Fibroblast of skin of abdomen (primary cell): Measurements from ENCODE around the gene EIF6.
"Not testable (repeated sequence)": the region's sequence is repeated elsewhere in the genome, so short reads cannot be mapped to it uniquely, and the experiment has no call there.

Experiments
- DNase-seq: peaks from one replicate; pipeline ENCODE4 v3.0.0-alpha.2; 2013

EIF6 gene

DNA sequence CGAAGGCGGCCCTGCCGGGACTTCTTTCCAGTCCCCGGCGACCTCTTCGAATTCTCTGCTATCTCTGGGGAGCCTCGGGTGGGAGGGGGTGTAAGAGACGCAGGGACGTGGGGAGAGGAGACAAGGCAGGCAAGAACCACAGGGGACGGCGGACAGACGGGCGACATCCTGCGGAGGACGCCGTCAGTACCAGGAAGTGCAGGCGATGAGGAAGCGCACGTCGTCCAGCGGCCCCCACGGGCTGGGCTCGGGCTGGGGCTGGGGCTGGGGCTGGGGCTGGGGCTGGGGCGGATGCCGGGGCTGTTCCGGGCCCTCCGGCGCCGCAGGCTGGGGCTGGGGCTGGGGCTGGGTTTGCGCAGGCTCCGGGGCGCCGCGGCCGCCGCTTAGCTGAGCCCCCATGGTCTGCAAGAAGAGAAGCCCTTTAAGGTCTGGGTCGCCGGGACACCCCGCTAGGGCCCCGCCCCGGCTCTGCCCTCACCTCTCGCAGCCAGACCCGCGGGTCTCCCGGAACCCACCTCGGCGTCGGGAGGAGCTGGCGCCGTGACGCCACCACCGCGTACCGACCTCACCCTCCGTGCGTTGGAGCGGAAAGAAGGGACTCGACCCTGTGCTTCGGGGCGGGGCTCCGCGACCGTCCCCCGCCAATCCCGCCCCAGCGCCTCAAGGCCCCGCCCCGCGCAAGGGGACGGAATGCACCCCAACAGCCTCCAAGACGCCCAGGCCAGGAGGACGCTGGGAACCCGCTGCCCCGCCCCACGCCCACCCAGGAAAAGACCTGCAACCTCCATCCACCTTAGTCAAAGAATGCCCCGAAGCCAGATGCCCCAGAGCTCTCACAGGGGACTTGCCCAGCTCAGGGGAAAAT lies 6.8 kb downstream of the EIF6 start, which contains the start of gene MMP24OS:
TSS of gene MMP24OS (minus strand) at position 592 of the 865 bp plus-strand sequence. CDS start at position 399, 193 bp downstream.
- DNase-seq, result peak; percentile 86

DNA sequence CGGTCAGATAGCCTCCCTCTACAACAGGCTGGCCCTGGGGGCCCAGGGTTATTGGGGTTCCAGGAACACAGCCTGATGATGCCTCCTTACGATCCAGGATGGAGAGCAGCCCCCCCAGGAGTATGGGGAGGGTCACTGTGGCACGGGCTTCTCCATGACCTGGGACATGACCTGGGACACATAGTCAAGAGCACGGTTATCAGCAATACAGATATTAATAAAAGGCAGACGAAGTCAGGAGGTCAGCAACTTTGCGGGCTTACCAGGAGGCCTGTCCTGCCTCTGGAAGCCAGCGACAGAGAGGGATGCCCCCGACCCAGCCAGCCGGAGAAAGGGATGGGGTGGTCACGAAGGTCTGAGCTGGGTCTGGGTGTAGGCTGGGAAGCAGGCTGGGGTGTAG lies 7.4 kb downstream of the EIF6 start:
- no peak for DNase-seq

DNA sequence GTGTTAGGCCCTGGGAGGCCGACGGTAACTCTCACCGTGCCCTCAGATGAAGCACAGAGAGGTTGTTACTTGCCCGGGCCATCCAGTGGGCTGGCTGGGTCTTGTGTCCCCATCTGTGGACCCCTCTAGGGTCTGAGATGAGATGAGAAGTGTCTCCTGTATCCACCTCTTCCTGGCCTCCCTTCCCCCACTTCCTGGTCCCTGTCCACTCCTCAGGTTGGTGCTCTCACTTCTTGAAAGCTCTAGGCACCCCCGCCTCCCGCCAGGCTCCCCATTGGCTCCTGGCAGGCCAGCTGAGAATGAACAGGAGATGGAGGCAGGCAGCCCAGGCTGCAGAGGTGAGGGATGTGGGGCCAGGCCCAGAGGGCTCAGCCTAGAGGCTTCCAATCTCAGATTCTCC lies 8.2 kb downstream of the EIF6 start:
- no peak for DNase-seq

DNA sequence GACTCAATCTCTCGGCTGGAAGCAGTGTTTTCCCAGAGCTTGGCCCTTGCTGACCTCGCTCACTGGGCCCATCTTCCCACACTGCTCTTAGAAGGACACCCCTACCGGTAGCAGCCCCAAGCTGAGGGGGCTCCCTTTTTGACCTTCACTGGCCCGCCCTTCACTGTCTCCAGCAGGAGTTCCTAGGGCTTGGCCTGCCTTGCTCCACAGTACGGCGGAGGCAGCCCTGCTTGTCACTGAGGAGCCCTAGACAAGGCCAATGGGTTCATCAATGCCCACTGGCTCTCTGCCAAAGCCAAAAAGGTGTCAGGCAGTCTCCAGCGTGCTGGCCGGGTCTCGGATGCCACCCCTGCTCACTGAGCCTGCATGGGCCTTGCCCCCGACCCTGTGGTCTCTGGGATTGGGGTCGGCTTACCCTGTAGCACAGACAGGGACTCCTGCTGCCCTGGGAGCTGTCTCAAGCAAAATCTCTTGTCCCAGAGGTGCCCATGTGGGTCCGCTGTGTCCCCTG lies 8.8 kb downstream of the EIF6 start:
- no peak for DNase-seq

DNA sequence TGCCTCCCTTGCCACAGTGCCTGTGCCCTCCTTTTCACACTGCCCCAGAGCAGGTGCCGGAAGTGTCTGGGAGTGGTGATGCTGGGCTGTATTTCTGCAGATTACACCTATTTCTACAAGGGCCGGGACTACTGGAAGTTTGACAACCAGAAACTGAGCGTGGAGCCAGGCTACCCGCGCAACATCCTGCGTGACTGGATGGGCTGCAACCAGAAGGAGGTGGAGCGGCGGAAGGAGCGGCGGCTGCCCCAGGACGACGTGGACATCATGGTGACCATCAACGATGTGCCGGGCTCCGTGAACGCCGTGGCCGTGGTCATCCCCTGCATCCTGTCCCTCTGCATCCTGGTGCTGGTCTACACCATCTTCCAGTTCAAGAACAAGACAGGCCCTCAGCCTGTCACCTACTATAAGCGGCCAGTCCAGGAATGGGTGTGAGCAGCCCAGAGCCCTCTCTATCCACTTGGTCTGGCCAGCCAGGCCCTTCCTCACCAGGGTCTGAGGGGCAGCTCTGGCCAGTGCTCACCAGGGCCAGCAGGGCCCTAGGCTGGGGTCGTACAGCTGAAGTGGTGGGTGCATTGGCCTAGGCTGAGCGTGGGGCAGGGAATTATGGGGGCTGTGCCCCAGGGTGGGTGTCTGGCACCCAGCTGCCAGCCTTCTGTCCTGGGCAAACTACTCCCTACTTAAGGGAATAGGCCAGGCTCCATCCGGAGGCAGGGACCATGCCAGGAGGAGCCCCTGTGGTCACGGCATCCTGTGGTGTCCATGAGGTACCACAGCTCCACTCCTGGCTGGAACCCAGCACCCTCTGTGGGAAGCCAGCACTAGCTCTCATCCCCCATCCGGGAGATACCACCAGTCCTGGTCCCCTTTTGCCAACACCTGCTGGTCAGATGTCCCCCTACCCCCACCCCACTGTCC lies 10.1 kb downstream of the EIF6 start:
- no peak for DNase-seq

DNA sequence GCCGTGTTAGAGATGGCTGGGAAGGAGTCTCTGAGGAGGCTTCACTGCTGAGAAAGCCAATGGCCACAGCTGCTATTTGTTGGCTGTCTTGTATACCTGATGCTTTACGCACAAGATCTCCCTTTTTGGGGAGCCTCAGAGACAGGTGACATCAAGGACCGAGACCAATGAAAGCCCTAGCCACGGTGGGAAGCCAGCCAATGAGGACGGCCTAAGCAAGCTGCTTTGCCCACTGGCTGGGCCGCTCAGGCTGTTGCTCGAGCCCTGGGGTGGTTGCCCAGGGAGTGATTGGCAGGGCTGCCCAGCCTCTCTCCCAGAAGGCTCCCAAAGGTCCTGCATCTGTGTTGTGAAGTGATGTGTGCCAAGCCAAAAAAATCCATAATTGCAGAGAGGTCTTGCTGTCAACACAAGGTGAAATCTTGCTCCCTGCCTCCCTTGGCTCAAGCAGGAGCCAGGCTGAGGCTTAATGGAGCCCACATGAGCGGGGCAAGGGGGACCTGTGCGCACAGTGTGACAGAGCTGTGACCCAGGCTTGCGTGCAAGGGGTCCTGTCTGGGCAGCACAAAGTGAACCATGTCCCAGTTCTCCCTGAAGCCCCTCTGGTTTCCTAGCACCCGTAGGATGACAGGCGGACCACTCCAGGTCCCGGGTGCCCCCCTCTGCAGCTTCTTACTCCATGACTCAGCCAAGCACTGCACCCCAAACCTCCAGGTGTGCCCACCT lies 11.0 kb downstream of the EIF6 start:
- no peak for DNase-seq

DNA sequence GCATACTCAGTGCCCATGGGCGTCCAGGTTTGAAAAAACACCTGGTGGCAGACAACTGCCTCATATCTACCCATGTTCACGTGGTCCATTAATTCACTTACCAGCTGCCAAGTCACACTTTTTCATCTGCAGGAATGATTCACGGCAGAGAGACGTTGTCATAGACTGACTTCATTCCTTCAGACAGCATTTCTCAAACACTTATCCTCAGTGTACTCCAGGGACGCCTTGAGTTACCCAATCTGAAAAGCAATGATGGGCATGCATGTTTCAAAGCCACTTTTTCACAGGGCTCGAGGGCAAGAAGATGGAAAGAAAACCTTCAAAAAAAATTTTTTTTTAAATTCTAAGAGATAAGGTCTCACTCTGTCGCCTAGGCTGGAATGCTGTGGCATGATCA lies 12.7 kb downstream of the EIF6 start:
- DNase-seq, result peak; percentile 32

DNA sequence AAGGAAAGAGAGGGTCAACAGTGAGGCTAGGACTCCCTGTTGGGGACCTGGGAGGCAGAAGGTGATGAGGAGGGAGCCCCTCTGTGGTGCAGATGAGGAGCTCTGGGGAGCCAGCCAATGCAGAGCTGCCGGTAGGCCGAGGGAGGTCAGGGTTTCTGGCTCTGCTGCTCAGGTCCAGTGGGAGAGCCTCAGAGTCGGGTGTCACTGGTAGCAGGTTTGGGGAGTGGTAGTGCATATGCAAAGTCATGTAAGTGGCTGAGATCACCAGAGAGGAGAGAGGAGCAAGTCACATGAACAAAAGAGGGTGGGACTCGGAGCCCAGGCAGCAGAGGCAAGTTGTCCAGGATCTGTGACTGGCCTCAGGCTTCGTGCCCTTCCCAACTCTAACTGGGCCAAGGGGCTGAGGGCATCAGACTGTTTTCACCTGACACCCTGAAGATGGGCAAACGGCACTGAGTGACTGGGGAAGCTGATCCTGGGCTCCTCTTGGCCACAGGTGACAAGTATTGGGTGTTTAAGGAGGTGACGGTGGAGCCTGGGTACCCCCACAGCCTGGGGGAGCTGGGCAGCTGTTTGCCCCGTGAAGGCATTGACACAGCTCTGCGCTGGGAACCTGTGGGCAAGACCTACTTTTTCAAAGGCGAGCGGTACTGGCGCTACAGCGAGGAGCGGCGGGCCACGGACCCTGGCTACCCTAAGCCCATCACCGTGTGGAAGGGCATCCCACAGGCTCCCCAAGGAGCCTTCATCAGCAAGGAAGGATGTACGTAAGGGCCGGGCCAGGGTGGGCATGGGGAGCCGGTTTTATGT lies 13.3 kb downstream of the EIF6 start:
- no peak for DNase-seq

DNA sequence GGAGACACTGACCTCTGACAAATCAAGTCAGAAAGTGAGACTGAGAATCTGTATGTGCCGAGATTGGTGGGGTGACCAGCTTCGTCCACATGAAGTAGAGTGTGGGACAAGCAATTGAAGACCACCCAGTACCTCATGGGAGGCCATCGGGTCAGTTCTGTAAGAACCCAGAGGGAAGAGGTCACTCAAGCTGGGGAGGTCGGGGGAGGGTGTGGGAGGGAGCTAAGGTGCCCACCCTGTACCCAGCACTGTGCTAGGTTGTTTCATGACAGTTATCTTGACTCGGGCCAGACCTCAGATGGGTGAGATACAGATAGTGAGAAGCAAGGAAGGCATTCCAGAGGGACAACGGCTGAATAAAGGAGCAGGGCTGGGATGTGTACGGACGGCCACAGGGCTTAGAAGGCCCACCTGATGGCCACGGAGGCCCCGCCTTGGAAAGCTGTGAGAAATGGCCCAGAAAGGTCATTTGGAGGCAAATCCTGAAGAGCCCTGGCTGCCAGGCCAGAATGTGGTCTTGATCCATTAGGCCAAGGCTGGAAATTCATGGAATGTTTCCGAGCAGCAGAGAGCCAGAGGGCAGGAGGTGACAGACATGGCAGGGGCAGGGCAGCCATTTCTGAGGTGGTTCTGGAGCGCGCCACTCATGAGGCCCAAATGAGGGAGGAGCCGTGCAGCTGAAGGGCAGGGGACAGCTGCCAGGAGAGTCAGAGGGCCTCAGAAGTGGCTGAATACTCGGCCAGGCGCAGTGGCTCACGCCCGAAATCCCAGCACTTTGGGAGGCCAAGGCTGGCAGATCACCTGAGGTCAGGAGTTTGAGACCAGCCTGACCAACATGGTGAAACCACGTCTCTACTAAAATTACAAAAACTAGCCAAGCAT lies 14.3 kb downstream of the EIF6 start:
- no peak for DNase-seq

DNA sequence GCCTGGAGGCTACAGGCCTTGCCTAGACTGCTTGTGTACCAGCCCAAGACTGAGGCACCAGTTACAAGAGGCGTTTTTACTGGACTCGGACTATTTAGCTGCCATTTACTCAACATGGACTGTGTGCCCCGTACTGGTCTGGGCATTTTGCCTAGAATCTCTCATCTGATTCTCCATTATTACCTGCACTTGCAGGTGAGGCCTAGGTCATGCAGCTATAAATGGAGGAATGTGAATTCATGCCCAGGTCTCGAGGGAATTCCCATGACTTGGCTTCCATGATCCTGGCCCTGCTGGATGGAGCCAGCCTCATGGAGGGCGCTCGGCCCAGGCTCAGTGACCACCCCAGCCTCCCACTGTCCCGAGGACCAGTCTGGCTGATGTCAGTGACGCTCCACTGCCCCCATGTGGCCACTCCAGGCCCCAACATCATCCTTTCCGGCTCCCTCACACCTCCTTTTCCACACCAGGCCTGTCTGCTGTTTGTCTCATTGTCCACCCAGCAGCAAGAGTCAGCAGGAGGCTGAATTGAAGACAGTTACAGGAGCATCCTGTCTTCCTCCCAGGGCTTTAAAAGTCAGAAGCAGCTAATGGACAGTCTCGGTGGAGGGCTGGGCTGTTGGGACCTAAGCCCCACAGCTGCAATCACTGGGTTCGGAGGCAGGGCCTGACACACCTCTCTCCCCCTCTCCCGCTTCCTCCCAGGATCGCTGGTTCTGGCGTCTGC lies 15.4 kb downstream of the EIF6 start:
- peak; percentile 48 for DNase-seq

DNA sequence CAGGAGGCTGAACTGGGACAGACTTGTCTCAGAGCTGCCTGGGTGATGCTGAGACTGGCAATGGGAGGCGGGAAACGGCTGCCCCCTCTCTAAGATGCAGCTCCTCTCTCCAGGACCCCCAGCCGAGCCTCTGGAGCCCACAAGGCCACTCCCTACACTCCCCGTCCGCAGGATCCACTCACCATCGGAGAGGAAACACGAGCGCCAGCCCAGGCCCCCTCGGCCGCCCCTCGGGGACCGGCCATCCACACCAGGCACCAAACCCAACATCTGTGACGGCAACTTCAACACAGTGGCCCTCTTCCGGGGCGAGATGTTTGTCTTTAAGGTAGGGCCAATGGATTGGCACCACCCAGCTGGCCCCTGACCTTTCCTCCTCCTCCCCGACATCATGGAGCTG lies 17.5 kb downstream of the EIF6 start:
- DNase-seq, result no peak

DNA sequence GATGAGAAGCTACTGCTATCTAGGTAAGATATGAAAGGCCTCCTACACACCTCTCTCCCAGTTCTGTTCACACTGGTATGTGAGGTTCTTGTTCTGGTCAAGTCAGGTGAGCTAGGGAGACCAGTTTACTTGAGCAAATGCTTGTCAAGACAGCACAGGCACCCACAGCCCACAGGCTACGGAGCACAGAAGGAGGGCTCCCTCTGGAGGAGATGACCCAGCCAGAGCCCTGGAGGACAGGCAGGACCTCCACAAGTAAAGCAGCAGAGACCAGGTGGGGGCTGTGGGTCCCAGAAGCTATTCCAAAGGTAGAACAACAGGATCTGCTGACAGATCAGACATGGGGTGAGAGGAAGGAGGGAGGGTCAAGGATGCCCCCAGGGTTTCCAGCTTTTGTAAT lies 19.8 kb downstream of the EIF6 start:
- DNase-seq, result no peak

DNA sequence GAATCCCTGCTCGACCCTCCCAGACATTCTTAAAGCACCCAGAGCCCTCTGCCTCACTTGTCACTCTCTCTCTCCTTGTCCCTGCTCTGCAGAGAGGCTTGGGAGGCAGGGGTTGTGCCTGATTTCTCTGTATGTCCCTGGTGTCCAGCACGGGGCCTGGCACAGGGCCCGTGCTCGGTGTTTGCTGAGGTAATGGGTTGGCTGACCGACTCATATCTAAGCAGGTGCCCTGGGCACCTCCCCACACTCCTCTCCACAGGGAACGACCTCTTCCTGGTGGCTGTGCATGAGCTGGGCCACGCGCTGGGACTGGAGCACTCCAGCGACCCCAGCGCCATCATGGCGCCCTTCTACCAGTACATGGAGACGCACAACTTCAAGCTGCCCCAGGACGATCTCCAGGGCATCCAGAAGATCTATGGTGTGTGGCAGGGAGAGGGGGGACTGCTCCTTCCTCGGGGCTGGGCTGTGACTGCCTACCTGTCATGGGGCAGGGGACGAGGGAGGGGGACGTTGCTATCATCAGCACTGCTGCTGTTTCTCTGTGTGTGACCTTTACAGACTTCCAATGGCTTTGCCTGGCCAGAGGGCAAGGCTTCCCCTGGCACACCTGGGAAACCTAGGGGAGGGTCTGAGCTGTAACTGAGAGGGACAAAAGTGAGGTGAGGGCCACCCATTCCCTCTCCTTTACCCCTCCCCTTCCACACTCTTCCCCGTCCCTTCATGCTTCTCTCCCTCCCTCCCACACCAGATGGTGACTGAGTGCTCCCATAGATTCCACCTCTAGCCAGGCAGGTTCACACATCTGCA lies 20.8 kb downstream of the EIF6 start:
- no peak for DNase-seq

DNA sequence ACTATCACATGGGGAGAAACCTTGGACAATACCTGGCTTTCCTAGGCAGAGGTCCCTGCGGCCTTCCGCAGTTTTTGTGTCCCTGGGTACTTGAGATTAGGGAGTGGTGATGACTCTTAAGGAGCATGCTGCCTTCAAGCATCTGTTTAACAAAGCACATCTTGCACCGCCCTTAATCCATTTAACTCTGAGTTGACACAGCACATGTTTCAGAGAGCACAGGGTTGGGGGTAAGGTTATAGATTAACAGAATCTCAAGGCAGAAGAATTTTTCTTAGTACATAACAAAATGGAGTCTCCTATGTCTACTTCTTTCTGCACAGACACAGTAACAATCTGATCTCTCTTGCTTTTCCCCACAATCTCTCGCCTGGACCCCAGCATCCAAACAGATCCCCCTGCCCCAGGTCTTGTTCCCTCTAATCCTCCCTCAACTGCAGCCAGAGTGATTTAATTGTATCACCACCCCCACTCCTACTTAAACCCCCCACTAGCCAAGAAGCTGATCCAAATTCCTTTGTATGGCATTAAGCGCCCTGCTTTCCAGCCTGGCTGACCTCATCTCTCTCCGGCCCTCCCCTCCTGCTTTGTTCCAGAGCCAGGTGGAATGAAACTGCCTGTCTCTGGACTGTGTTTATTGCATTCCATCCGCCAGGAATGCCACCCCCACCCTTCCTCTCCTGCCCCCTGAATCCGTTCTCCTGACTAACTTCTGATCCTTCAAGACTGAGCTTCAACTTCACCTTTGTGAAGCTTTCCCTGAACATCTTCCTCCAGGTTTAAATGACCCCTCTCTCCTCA lies 21.6 kb downstream of the EIF6 start:
- peak; percentile 81 for DNase-seq

DNA sequence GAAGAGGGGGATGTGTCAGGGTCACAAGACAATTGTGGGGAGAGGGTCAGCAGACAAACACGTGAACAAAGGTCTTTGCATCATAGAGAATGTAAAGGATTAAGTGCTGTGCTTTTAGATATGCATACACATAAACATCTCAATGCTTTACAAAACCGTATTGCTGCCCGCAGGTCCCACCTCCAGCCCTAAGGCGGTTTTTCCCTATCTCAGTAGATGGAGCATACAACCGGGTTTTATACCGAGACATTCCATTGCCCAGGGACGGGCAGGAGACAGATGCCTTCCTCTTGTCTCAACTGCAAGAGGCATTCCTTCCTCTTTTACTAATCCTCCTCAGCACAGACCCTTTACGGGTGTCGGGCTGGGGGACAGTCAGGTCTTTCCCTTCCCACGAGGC lies 22.3 kb downstream of the EIF6 start:
- DNase-seq, result not testable (repeated sequence)

DNA sequence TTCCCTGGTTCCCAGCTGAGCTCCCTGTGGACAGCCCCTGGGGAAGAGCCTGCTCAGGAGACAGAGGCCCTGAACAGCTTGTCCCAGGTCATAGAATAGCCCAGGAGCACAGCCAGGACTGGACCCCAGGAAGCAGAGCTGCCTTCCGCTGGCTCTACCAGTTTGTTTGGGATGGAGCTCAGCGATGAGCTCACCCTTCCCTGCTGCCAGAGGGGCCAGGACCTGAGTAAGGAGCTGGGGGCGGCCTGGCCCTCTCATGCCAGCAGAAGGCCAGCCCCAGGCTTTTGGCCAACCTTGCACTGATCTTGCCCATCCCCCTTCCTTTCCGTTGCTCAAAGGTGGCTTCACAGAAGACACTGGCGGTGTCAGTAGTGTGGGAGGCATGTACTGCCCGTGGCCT lies 24.1 kb downstream of the EIF6 start:
- no peak for DNase-seq

DNA sequence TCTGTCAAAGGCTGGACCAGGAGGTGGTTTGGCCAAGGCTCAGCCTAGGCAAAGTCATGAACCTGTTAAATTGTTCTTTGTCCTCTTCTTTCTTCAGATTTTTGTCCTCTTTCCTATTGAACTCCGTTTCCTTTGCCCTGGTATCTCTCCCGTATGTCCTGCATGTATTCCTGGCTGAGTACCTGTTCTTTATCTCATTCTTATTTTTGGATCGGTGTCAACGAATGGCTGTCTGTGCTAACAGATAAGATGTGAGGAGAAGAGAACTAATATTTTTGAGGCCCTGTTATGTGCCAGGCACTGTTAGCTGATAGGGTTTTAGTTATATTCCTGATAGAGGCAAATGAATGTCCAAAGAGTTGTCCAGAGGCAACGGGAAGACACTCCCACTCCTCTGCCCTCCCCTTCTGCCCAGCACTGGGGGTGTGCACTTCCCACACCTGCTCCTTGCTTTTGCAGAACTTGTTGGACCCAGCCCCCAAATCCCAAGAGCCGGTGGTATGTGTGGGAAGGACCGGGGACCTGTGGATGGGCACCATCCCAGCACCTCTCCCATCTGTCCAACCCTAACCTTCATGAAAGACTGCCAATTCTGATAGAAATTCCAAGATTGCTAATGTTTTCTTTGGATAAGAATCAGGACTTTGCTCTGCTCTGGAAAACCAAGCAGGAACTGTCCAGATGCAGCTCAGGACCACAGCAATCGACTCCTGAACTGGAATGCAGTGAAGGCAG lies 27.2 kb downstream of the EIF6 start:
- DNase-seq, result peak; percentile 53
